A549 treated with AZD2906 at 1 μM for 4 hours (cell line): ENCODE results near the gene PCLO. TPM values are rescaled to one million over a fixed set of nuclear protein-coding genes. Genes with fewer than 3 reads are reported as not detected.

ENCODE experiments used
- total RNA-seq: library from RNA; stranded (reverse); fragments of 200-300 nt; extraction: Qiagen RNA extraction; gene quantifications from 5 replicates; pipeline ENCODE4 v1.2.3, GENCODE V29; 2022

PCLO gene, protein sequence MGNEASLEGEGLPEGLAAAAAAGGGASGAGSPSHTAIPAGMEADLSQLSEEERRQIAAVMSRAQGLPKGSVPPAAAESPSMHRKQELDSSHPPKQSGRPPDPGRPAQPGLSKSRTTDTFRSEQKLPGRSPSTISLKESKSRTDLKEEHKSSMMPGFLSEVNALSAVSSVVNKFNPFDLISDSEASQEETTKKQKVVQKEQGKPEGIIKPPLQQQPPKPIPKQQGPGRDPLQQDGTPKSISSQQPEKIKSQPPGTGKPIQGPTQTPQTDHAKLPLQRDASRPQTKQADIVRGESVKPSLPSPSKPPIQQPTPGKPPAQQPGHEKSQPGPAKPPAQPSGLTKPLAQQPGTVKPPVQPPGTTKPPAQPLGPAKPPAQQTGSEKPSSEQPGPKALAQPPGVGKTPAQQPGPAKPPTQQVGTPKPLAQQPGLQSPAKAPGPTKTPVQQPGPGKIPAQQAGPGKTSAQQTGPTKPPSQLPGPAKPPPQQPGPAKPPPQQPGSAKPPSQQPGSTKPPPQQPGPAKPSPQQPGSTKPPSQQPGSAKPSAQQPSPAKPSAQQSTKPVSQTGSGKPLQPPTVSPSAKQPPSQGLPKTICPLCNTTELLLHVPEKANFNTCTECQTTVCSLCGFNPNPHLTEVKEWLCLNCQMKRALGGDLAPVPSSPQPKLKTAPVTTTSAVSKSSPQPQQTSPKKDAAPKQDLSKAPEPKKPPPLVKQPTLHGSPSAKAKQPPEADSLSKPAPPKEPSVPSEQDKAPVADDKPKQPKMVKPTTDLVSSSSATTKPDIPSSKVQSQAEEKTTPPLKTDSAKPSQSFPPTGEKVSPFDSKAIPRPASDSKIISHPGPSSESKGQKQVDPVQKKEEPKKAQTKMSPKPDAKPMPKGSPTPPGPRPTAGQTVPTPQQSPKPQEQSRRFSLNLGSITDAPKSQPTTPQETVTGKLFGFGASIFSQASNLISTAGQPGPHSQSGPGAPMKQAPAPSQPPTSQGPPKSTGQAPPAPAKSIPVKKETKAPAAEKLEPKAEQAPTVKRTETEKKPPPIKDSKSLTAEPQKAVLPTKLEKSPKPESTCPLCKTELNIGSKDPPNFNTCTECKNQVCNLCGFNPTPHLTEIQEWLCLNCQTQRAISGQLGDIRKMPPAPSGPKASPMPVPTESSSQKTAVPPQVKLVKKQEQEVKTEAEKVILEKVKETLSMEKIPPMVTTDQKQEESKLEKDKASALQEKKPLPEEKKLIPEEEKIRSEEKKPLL (N-terminal part only)
- total RNA-seq: 0.77 to 1.5 TPM (median 0.85 TPM) in 5 replicates

DNA sequence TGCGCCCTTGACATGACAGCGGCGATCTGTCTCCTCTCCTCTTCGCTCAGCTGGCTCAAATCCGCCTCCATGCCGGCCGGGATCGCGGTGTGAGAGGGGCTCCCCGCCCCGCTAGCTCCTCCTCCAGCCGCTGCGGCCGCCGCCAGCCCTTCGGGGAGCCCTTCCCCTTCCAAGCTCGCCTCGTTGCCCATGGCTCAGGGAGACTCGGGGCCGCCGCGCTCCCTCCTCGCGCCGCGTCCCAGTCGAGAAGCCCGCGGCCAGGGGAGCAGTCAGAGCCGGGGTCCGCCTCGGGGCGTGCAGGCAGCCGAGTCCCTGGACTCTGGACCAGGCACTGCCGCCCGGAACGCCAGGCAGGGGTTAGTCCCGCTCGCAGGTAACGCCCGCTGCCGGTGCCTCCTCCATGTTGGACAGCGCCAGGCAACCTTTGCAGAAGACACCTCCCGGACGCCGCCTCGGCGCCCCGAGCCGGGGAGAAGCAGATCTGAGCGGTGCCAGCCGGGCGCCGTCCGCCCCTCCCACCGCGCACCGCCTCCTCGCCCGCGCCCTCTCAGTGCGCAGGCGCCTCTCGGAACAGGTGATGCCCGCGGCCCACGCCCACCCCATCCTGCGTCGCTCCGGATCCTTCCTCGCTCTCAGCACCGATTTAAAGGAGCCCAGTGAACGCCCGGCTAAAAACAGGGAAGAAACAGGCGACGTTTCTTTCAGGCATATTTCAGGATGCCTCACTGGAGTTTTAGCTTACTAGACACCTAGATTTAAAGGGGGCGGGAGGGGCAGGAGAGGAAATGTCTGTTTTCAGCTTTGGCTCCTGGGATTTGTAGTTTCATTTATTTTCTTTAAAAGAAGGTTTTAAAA is at the start of gene PCLO:
TSS of gene PCLO (minus strand) at position 483 of the 855 bp plus-strand sequence. CDS start at position 191, 292 bp downstream.

